Liver (tissue), 9 donors: ENCODE data around the gene ATIC. TPM values are rescaled to one million over a fixed set of nuclear protein-coding genes. Genes with fewer than 3 reads are reported as not detected.
"Not testable (repeated sequence)": the region's sequence is repeated elsewhere in the genome, so short reads cannot be mapped to it uniquely, and the experiment has no call there.

Experiments
- DNase-seq: peaks from one replicate; pipeline ENCODE4 v3.0.0-alpha.2; 2017; ENCODE audit warnings: low spot score
- H3K27ac ChIP-seq, 2 donors: one replicate each; pipeline ENCODE4 v1.7.0; 2013; ENCODE audit warnings: inconsistent platforms in 2 of 2, low read length in 2 of 2, control low read depth in 1 of 2, low read depth in 1 of 2, mild to moderate bottlenecking in 1 of 2
- H3K27me3 ChIP-seq, 4 donors: one replicate each; pipeline versions ENCODE4 v1.6.1 to v1.7.0; 2013; ENCODE audit warnings: low read length in 3 of 4, inconsistent platforms in 1 of 4, mild to moderate bottlenecking in 1 of 4, moderate library complexity in 1 of 4; ENCODE audit not compliant: control insufficient read depth in 4 of 4, insufficient read depth in 4 of 4
- H3K36me3 ChIP-seq, 4 donors: one replicate each; pipeline versions ENCODE4 v1.6.1 to v1.7.0; 2013; ENCODE audit warnings: low read length in 3 of 4, mild to moderate bottlenecking in 3 of 4, low read depth in 1 of 4, moderate library complexity in 1 of 4; ENCODE audit not compliant: control insufficient read depth in 4 of 4, insufficient read depth in 3 of 4
- H3K4me1 ChIP-seq, 4 donors: one replicate each; pipeline versions ENCODE4 v1.6.1 to v1.7.0; 2013; ENCODE audit warnings: low read length in 3 of 4, mild to moderate bottlenecking in 3 of 4, moderate library complexity in 1 of 4; ENCODE audit not compliant: control insufficient read depth in 4 of 4, insufficient read depth in 4 of 4
- H3K4me3 ChIP-seq, 3 donors: one replicate each; pipeline versions ENCODE4 v1.6.1 to v1.7.0; 2013; ENCODE audit warnings: low read length in 3 of 3, control low read depth in 1 of 3, low read depth in 1 of 3, mild to moderate bottlenecking in 1 of 3
- H3K9ac ChIP-seq, 2 donors: one replicate each; pipeline ENCODE4 v1.7.0; 2013; ENCODE audit warnings: low read length in 2 of 2, mild to moderate bottlenecking in 2 of 2, moderate library complexity in 2 of 2, control low read depth in 1 of 2, low read depth in 1 of 2
- H3K9me3 ChIP-seq, 4 donors: one replicate each; pipeline versions ENCODE4 v1.6.1 to v1.7.0; 2013; ENCODE audit warnings: low read length in 3 of 4; ENCODE audit not compliant: control insufficient read depth in 4 of 4
- CTCF ChIP-seq: fragments of 150-350 bp; IDR thresholded peaks from 2 replicates; pipeline ENCODE4 v1.5.1; 2017; ENCODE audit warnings: improper control_type of control experiment, low read depth, low read length; ENCODE audit not compliant: missing input control
- EGR1 ChIP-seq, 2 donors: IDR thresholded peaks; 2 replicates each; pipeline ENCODE4 v1.6.1; 2016 to 2018; ENCODE audit warnings: antibody characterized with exemption in 2 of 2, low read depth in 2 of 2
- FOXA2 ChIP-seq: IDR thresholded peaks from 2 replicates; pipeline ENCODE4 v1.6.1; 2016; ENCODE audit warnings: antibody characterized with exemption
- GABPA ChIP-seq, 2 donors: IDR thresholded peaks in 1 of 2; conservative IDR thresholded peaks in 1 of 2; 2 replicates each; pipeline ENCODE4 v1.6.1; 2016; ENCODE audit warnings: antibody characterized with exemption in 2 of 2, mild to moderate bottlenecking in 1 of 2, moderate library complexity in 1 of 2
- HNF4A ChIP-seq, 2 donors: conservative IDR thresholded peaks; 2 replicates each; pipeline ENCODE4 v1.6.1; 2016; ENCODE audit warnings: antibody characterized with exemption in 2 of 2, mild to moderate bottlenecking in 2 of 2
- HNF4G ChIP-seq: IDR thresholded peaks from 2 replicates; pipeline ENCODE4 v1.6.1; 2016; ENCODE audit warnings: antibody characterized with exemption
- JUND ChIP-seq, 2 donors: IDR thresholded peaks; 2 replicates each; pipeline ENCODE4 v1.6.1; 2016; ENCODE audit warnings: antibody characterized with exemption in 2 of 2
- MAX ChIP-seq: IDR thresholded peaks from 2 replicates; pipeline ENCODE4 v1.6.1; 2016; ENCODE audit warnings: antibody characterized with exemption
- NR2F2 ChIP-seq: IDR thresholded peaks from 2 replicates; pipeline ENCODE4 v1.6.1; 2016; ENCODE audit warnings: antibody characterized with exemption
- RAD21 ChIP-seq, 2 donors: IDR thresholded peaks; 2 replicates each; pipeline ENCODE4 v1.6.1; 2016; ENCODE audit warnings: antibody characterized with exemption in 2 of 2, mild to moderate bottlenecking in 2 of 2
- RXRA ChIP-seq, 2 donors: IDR thresholded peaks; 2 replicates each; pipeline ENCODE4 v1.6.1; 2017 to 2018; ENCODE audit warnings: antibody characterized with exemption in 2 of 2, mild to moderate bottlenecking in 1 of 2
- SP1 ChIP-seq: IDR thresholded peaks from 2 replicates; pipeline ENCODE4 v1.6.1; 2018; ENCODE audit warnings: antibody characterized with exemption, mild to moderate bottlenecking
- TAF1 ChIP-seq: conservative IDR thresholded peaks from 2 replicates; pipeline ENCODE4 v1.6.1; 2016; ENCODE audit warnings: antibody characterized with exemption, mild to moderate bottlenecking
- YY1 ChIP-seq: IDR thresholded peaks from 2 replicates; pipeline ENCODE4 v1.6.1; 2016; ENCODE audit warnings: antibody characterized with exemption, mild to moderate bottlenecking
- WGBS: extraction: QIAGEN DNeasy Blood & Tissue Kit; methylation state at CpG from one replicate; pipeline ENCODE4 v1.1.7; 2013; 5-methylcytosine and 5-hydroxymethylcytosine counted together
- polyA plus RNA-seq, 2 donors: library from polyadenylated mRNA; stranded (reverse) in 1 of 2; unstranded in 1 of 2; fragments of 200-250 nt in 1 of 2; fragments of >200 nt in 1 of 2; fragmentation: Nextera tagmentation in 1 of 2; extraction: Ambion mirVana in 1 of 2; gene quantifications; one replicate each; pipeline versions ENCODE4 v1.2.1 to v1.2.3, GENCODE V29; 2013 to 2015
- total RNA-seq, 2 donors: library from RNA; depleted of rRNA; stranded (reverse); fragments of >200 nt; gene quantifications; one replicate each; pipeline ENCODE4 v1.2.3, GENCODE V29; 2014
- donor health status: healthy.
- donor health status: healthy.
- donor health status: healthy.
- donor health status: healthy.
- donor health status: healthy.

Gene ATIC
- total and polyA plus RNA-seq, 4 donors = 22.9 to 50.0 (median 36.0) TPM

GRCh38 chr2:215359576-215359922 lies 47.7 kb downstream of the ATIC start:
- Histone ChIP-seq H3K9ac (no peak overlapping the region), H3K36me3 (peaks cover 3 to 47% (median 42%) of the 10 kb centered on the region in 4 donors), H3K4me1 (no peaks in the 10 kb centered on the region), H3K4me3 (no peak overlapping the region), H3K27me3 (no peaks in the 10 kb centered on the region), H3K9me3 (no peaks in the 10 kb centered on the region), H3K27ac (no peak overlapping the region)
- TF ChIP-seq JUND (IDR thresholded peaks at IDR 0.05) (no peak), TAF1 (no peak), CTCF (no peak), RAD21 (IDR thresholded peaks at IDR 0.05) (no peak), RXRA (IDR thresholded peaks at IDR 0.05) (no peak), HNF4A (conservative IDR thresholded peaks at IDR 0.05) (no peak)
- 99% methylated on average over 1 of the region's 1 CpG for WGBS
- no peak for DNase-seq

GRCh38 chr2:215360059-215360458 lies 48.2 kb downstream of the ATIC start:
- H3K36me3 ChIP-seq = peaks cover 3 to 52% (median 47%) of the 10 kb centered on the region in 4 donors

GRCh38 chr2:215360596-215360995 lies 48.7 kb downstream of the ATIC start:
- peaks cover 3 to 57% (median 52%) of the 10 kb centered on the region in 4 donors for H3K36me3 ChIP-seq
- no peaks in the 10 kb centered on the region for H3K4me1 ChIP-seq
- no peak overlapping the region for H3K27ac ChIP-seq
- H3K27me3 ChIP-seq = no peaks in the 10 kb centered on the region
- TF ChIP-seq CTCF = no peak
- no peak for TF ChIP-seq EGR1 (IDR thresholded peaks at IDR 0.05; ENCODE audit: low read depth in 2 of 2)
- no peaks in the 10 kb centered on the region for H3K9me3 ChIP-seq
- H3K9ac ChIP-seq = no peak overlapping the region
- no peak overlapping the region for H3K4me3 ChIP-seq
- 92% methylated on average over 2 of the region's 2 CpGs for WGBS
- DNase-seq = no peak

More at GRCh38 chr2:215360059-215360458, 48.2 kb downstream of the ATIC start:
- not testable (repeated sequence) for H3K27me3 ChIP-seq, H3K9ac ChIP-seq, H3K4me3 ChIP-seq, H3K27ac ChIP-seq, DNase-seq, H3K4me1 ChIP-seq, H3K9me3 ChIP-seq
- 94% methylated on average over 3 of the region's 3 CpGs for WGBS

GRCh38 chr2:215361211-215361875 lies 49.5 kb downstream of the ATIC start:
- Histone ChIP-seq H3K27me3 (no peaks in the 10 kb centered on the region), H3K27ac (no peak overlapping the region), H3K36me3 (peaks cover 3 to 59% (median 57%) of the 10 kb centered on the region in 4 donors), H3K4me1 (no peaks in the 10 kb centered on the region), H3K9ac (no peak overlapping the region), H3K9me3 (no peaks in the 10 kb centered on the region), H3K4me3 (no peak overlapping the region)
- 91% methylated on average over 4 of the region's 4 CpGs for WGBS
- no peak for DNase-seq
- TF ChIP-seq FOXA2 (no peak), YY1 (no peak), HNF4G (no peak), TAF1 (no peak), GABPA (IDR thresholded peaks at IDR 0.05 in 1 of 2, conservative IDR thresholded peaks at IDR 0.05 in 1 of 2) (no peak), CTCF (no peak), SP1 (no peak), NR2F2 (no peak), HNF4A (conservative IDR thresholded peaks at IDR 0.05) (no peak), EGR1 (IDR thresholded peaks at IDR 0.05; ENCODE audit: low read depth in 2 of 2) (no peak), RAD21 (IDR thresholded peaks at IDR 0.05) (no peak), MAX (no peak), JUND (IDR thresholded peaks at IDR 0.05) (no peak)
